Stomach (tissue), 4 donors: Measurements from ENCODE around the gene NRM.

Experiments used
- EP300 ChIP-seq: sonication (generic); formaldehyde crosslinking; IDR thresholded peaks from one replicate; pipeline ENCODE4 v1.6.1; 2017; ENCODE audit warnings: antibody characterized with exemption
- POLR2A ChIP-seq, 4 donors: fragments of 450-650 bp; IDR thresholded peaks; one replicate each; pipeline ENCODE4 v1.6.1; 2016; ENCODE audit warnings: antibody characterized with exemption in 4 of 4, control low read depth in 2 of 4, mild to moderate bottlenecking in 1 of 4, moderate library complexity in 1 of 4

- no peak for TF ChIP-seq EP300
- TF ChIP-seq POLR2A (IDR thresholded peaks at IDR 0.05), result no peak
Measured at GRCh38 chr6:30664994-30665767, 25.6 kb downstream of the NRM start.
